ENCODE data around the gene SKIDA1.

The SKIDA1 gene

DNA sequence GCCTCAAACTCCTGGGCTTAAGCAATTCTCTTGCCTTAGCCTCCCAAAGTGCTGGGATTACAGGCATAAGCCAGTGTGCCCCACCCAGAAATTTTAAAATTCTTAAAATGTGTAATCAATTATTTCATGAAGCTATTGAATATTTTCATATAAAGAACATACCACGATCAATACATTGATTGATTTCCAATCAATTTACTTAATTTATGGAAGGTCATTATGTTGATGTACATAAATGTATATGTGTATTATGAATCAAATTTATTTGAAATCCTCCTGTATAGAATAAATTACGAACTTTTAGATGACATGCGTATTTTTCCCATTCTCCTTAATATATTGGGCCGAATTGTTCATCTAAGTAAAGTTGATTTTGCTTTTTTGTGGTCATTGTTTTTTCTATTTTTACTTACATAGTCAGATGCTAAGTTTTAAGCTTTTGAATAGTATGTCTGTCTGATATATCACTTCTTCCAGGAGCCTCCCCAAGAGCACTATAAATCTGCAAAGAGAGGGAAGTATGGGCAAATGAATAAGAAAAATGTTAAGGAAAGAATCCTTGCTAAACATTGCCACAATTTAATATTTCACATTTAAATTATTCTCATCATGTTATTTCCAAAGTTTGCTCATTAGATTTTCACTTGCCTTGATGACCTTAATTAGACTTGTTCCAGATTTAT is 35.3 kb downstream of the SKIDA1 start:
- no peak for TF ChIP-seq ZFX (IDR thresholded peaks at IDR 0.05)
- TF ChIP-seq, protein P1, sequence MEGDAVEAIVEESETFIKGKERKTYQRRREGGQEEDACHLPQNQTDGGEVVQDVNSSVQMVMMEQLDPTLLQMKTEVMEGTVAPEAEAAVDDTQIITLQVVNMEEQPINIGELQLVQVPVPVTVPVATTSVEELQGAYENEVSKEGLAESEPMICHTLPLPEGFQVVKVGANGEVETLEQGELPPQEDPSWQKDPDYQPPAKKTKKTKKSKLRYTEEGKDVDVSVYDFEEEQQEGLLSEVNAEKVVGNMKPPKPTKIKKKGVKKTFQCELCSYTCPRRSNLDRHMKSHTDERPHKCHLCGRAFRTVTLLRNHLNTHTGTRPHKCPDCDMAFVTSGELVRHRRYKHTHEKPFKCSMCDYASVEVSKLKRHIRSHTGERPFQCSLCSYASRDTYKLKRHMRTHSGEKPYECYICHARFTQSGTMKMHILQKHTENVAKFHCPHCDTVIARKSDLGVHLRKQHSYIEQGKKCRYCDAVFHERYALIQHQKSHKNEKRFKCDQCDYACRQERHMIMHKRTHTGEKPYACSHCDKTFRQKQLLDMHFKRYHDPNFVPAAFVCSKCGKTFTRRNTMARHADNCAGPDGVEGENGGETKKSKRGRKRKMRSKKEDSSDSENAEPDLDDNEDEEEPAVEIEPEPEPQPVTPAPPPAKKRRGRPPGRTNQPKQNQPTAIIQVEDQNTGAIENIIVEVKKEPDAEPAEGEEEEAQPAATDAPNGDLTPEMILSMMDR (conservative IDR thresholded peaks at IDR 0.05) = no peak
- no peak overlapping the region for H3K27ac ChIP-seq

DNA sequence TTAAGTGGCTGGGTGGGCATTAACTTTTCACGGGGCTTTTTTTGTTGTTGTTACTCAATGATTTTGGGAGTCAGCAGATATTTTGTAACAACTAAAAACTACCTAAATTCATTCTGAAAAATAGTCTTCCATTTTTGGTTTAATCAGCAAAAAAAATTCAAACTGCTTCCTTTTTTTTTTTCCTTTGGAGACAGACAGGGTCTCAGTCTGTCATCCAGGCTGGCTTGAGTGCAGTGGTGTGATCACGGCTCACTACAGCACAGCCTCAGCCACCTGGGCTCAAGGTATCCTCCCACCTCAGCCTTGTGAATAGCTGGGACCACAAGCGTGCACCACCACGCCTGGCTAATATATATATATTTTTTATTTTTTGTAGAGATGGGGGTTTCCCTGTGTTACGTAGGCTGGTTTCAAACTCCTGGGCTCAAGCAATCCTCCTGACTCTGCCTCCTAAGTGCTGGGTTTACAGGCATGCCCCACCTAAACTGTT is 36.5 kb downstream of the SKIDA1 start:
- H3K27ac ChIP-seq = no peak overlapping the region
- TF ChIP-seq ZFX (IDR thresholded peaks at IDR 0.05) = no peak
- TF ChIP-seq, protein P1 (conservative IDR thresholded peaks at IDR 0.05) = no peak

DNA sequence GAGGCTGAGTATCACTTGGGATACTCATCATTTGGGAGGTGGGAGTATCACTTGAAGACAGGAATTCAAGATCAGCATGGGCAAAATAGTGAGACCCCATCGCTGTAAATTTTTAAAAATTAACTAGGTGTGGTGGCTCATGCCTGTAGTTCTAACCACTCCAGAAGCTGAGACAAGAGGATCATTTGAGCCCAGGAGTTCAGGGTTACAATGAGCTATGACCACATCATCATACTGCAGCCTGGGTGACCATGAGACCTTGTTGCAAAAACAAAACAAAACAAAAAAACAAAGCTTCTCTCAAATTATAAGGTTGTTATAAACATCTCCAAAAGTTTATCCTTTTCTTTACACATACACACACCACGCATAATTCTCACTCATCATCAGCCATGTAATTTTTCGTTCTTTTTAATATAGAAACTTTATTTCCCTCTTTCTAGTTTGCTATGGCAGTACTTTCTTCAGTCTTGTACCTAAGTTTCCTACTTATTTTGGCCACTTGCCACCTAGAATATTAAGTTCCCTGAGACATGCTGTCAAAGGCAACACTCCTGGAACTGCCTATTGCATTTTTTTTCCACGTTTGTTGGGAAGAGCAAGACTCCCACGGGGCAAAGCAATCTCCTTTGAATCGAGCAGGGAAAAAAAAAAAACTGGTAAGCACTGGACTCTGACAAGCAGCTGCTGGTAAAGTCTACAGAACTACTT is 37.1 kb downstream of the SKIDA1 start:
- H3K27ac ChIP-seq = no peak overlapping the region
- TF ChIP-seq, protein P1 (conservative IDR thresholded peaks at IDR 0.05) = no peak
- no peak for TF ChIP-seq ZFX (IDR thresholded peaks at IDR 0.05)

DNA sequence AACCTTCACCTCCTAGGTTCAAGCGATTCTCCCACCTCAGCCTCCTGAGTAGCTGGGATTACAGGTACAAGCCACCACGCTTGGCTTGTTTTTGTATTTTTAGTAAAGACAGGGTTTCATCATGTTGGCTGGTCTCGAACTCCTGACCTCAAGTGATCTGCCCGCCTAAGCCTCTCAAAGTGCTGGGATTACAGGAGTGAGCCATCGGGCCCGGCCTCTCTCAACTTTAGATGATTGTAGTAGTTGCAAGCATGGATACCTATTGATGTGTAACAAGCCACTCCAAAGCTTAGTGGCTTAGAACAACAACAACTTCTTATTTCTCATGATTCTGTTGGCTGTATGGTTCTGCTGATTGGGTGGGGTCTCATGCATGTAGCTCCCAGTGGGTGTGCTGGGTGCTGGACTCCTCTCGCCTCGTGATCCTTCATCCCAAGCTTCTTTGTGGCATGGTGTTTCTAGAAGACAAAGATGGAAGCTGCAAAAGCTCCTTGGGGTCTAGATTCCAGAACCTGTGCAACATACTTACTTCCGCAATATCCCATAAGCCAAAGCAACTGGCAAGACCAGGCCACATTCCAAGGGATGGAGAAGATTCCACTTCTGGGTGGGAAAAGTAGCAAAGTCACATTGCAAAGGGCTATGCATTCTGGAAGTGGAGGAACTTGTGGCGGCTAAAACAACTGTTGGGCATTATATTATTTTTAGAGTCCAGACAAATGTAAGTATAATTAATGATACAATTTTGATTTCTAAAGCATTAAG is 37.9 kb downstream of the SKIDA1 start:
- TF ChIP-seq, protein P1 (conservative IDR thresholded peaks at IDR 0.05) = no peak
- TF ChIP-seq ZFX (IDR thresholded peaks at IDR 0.05) = no peak

DNA sequence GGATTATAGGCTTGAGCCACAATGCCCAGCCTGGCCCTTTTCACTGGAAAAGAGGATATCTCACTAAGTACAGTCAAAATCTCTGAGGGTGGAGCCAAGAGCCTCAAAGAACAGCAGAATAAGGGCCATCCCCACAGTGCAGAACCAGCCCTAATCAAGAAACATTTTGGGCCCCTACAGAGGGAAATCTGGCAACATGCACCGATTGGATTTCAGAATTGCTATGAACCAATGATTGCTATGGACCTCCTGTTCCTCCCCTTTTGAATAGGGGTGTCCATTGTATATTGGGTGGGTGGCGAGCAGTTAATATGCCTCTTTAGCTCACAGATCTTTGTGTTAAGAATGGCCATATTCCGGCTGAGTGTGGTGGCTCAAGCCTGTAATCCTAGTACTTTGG is 42.7 kb downstream of the SKIDA1 start:
- TF ChIP-seq, protein P1 (conservative IDR thresholded peaks at IDR 0.05) = no peak
- TF ChIP-seq ZFX (IDR thresholded peaks at IDR 0.05) = no peak
- no peak overlapping the region for H3K27ac ChIP-seq

More for the DNA sequence above, 37.9 kb downstream of the SKIDA1 start:
- no peak overlapping the region for H3K27ac ChIP-seq

DNA sequence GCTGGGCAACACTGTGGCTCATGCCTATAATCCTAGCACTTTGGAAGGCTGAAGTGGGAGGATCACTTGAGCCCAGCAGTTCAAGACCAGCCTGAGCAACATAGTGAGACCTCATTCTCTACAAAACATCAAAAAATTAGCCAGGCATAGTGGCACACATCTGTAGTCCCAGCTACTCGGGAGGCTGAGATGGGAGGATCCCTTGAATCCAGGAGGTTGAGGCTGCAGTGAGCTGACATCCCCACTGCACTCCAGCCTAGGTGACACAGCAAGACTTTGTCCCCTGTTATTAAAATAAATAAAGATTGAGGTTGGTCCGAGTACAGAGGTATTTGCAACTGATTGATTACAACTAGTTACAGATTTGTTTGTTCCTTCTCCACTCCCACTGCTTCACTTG is 44.1 kb downstream of the SKIDA1 start:
- no peak overlapping the region for H3K27ac ChIP-seq
- no peak for TF ChIP-seq ZFX (IDR thresholded peaks at IDR 0.05)
- TF ChIP-seq, protein P1 (conservative IDR thresholded peaks at IDR 0.05) = no peak
